Stomach (tissue), 4 donors: ENCODE data around the gene GPR4.

Experiments
- CTCF ChIP-seq, 7 experiments: fragments of 450-650 bp in 4 of 7; fragments of 200-600 bp in 3 of 7; sonication (generic) in 3 of 7; IDR thresholded peaks; one replicate each; pipeline ENCODE4 v1.5.1; 2016 to 2019; ENCODE audit warnings: antibody characterized with exemption in 7 of 7, control low read depth in 2 of 7, mild to moderate bottlenecking in 1 of 7
- EP300 ChIP-seq: sonication (generic); formaldehyde crosslinking; IDR thresholded peaks from one replicate; pipeline ENCODE4 v1.6.1; 2017; ENCODE audit warnings: antibody characterized with exemption

- TF ChIP-seq CTCF (IDR thresholded peaks at IDR 0.05) (no peak), EP300 (no peak)
Measured at GRCh38 chr19:45636275-45636674, 34.3 kb upstream of the GPR4 start.
